ENCODE results near the gene TCERG1L.

The TCERG1L gene

GRCh38 chr10:131113709-131114291, 197.7 kb downstream of the TCERG1L start:
- Histone ChIP-seq H2BK12ac (ENCODE audit: low read length) (no peak overlapping the region), H3K23ac (ENCODE audit: low read depth, low read length, poor library complexity) (no peak overlapping the region), H3K9me3 (replicated peaks in 1 of 2; ENCODE audit: control insufficient read depth in 2 of 2, insufficient read depth in 1 of 2, low read depth in 1 of 2, low read length in 2 of 2) (no peaks in the 10 kb centered on the region), H3K27me3 (ENCODE audit: control insufficient read depth in 3 of 3, insufficient read depth in 3 of 3, low read depth in 1 of 3, low read length in 3 of 3) (no peaks in the 10 kb centered on the region), H3K4me2 (ENCODE audit: insufficient read depth, low read length, poor library complexity, severe bottlenecking) (no peak overlapping the region), H3K14ac (ENCODE audit: low read length) (peak overlapping the region; percentile 3), H3K27ac (replicated peaks; ENCODE audit: low read length) (no peak overlapping the region), H2AK5ac (ENCODE audit: low read depth, low read length) (no peak overlapping the region), H3K4me3 (ENCODE audit: low read length in 2 of 2) (no peak overlapping the region), H2BK5ac (ENCODE audit: low read length) (no peak overlapping the region), H3K18ac (ENCODE audit: low read length) (peak overlapping the region; percentile 74), H4K91ac (ENCODE audit: low read depth, low read length, poor library complexity) (no peak overlapping the region), H2BK120ac (ENCODE audit: low read depth, low read length) (no peak overlapping the region), H4K8ac (ENCODE audit: low read depth, low read length) (no peak overlapping the region), H3K79me1 (ENCODE audit: low read depth, low read length) (no peaks in the 10 kb centered on the region), H3K4ac (ENCODE audit: low read length) (no peak overlapping the region), H2AFZ (ENCODE audit: low read length) (no peak overlapping the region), H3K9ac (ENCODE audit: low read depth, low read length, poor library complexity) (no peak overlapping the region), H3K36me3 (replicated peaks in 1 of 2; ENCODE audit: control insufficient read depth in 2 of 2, insufficient read depth in 2 of 2, low read length in 2 of 2) (no peaks in the 10 kb centered on the region), H2BK15ac (ENCODE audit: low read length) (peak overlapping the region; percentile 7), H3K4me1 (ENCODE audit: control insufficient read depth in 2 of 2, insufficient read depth in 1 of 2, low read depth in 1 of 2, low read length in 2 of 2) (no peaks in the 10 kb centered on the region)
- DNase-seq (ENCODE audit: low spot score): no peak
- no CpG with 5 or more reads among the region's 6 CpGs for WGBS, 2 donors (ENCODE audit: extremely low coverage in 2 of 2, insufficient read length in 2 of 2, insufficient replicate concordance in 1 of 2)

- Histone ChIP-seq H3K18ac (ENCODE audit: low read length) (peak overlapping the region; percentile 74), H3K14ac (ENCODE audit: low read length) (peak overlapping the region; percentile 3), H3K9ac (ENCODE audit: low read depth, low read length, poor library complexity) (no peak overlapping the region), H3K4me1 (ENCODE audit: control insufficient read depth in 2 of 2, insufficient read depth in 1 of 2, low read depth in 1 of 2, low read length in 2 of 2) (no peaks in the 10 kb centered on the region), H2BK5ac (ENCODE audit: low read length) (no peak overlapping the region), H4K91ac (ENCODE audit: low read depth, low read length, poor library complexity) (no peak overlapping the region), H4K8ac (ENCODE audit: low read depth, low read length) (no peak overlapping the region), H3K27me3 (ENCODE audit: control insufficient read depth in 3 of 3, insufficient read depth in 3 of 3, low read depth in 1 of 3, low read length in 3 of 3) (no peaks in the 10 kb centered on the region), H3K4me2 (ENCODE audit: insufficient read depth, low read length, poor library complexity, severe bottlenecking) (no peak overlapping the region), H2BK12ac (ENCODE audit: low read length) (no peak overlapping the region), H2BK120ac (ENCODE audit: low read depth, low read length) (peak overlapping the region; percentile 27), H3K27ac (replicated peaks; ENCODE audit: low read length) (no peak overlapping the region), H3K79me1 (ENCODE audit: low read depth, low read length) (no peaks in the 10 kb centered on the region), H3K9me3 (replicated peaks in 1 of 2; ENCODE audit: control insufficient read depth in 2 of 2, insufficient read depth in 1 of 2, low read depth in 1 of 2, low read length in 2 of 2) (no peaks in the 10 kb centered on the region), H3K4me3 (ENCODE audit: low read length in 2 of 2) (no peak overlapping the region), H2BK15ac (ENCODE audit: low read length) (peak overlapping the region; percentile 7), H2AFZ (ENCODE audit: low read length) (no peak overlapping the region), H2AK5ac (ENCODE audit: low read depth, low read length) (no peak overlapping the region), H3K4ac (ENCODE audit: low read length) (no peak overlapping the region), H3K23ac (ENCODE audit: low read depth, low read length, poor library complexity) (no peak overlapping the region), H3K36me3 (replicated peaks in 1 of 2; ENCODE audit: control insufficient read depth in 2 of 2, insufficient read depth in 2 of 2, low read length in 2 of 2) (no peaks in the 10 kb centered on the region)
- no peak for DNase-seq (ENCODE audit: low spot score)
- no CpG with 5 or more reads among the region's 9 CpGs for WGBS, 2 donors (ENCODE audit: extremely low coverage in 2 of 2, insufficient read length in 2 of 2, insufficient replicate concordance in 1 of 2)
These were observed 198.4 kb downstream of the TCERG1L start for GRCh38 chr10:131113165-131113564.

DNA sequence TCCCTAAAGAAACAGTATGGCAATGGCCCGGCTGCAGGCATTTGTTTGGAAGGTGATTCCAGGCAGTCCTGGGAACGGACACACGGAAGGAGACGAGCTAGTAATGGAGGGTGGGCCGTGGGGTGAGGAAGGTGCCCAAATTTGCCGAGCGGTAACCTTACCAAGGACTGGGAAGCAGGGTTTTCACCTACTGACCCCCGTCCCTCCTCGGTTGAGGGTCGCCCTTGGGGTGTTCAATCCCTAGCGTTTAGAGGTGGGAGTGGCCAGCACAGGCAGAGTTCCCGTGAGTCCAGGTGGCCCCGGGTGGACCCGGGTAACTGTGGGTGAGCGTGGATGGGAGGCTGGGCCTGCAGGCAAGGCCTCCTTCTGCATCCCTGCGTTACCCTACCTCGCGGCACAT, 198.8 kb downstream of the TCERG1L start:
- whole genome bisulfite sequencing, 2 donors (ENCODE audit: extremely low coverage in 2 of 2, insufficient read length in 2 of 2, insufficient replicate concordance in 1 of 2): no CpG with 5 or more reads among the region's 18 CpGs
- H2AFZ ChIP-seq (ENCODE audit: low read length): no peak overlapping the region
- no peak overlapping the region for H3K4ac ChIP-seq (ENCODE audit: low read length)
- H3K4me2 ChIP-seq (ENCODE audit: insufficient read depth, low read length, poor library complexity, severe bottlenecking): no peak overlapping the region
- H3K23ac ChIP-seq (ENCODE audit: low read depth, low read length, poor library complexity): no peak overlapping the region
- peaks cover 0 to under 1% of the 10 kb centered on the region in 2 donors for H3K9me3 ChIP-seq (replicated peaks in 1 of 2; ENCODE audit: control insufficient read depth in 2 of 2, insufficient read depth in 1 of 2, low read depth in 1 of 2, low read length in 2 of 2)
- no peak overlapping the region for H4K8ac ChIP-seq (ENCODE audit: low read depth, low read length)
- no peaks in the 10 kb centered on the region for H3K79me1 ChIP-seq (ENCODE audit: low read depth, low read length)
- H3K4me3 ChIP-seq (ENCODE audit: low read length in 2 of 2): no peak overlapping the region
- H3K4me1 ChIP-seq (ENCODE audit: control insufficient read depth in 2 of 2, insufficient read depth in 1 of 2, low read depth in 1 of 2, low read length in 2 of 2): no peaks in the 10 kb centered on the region
- H2BK5ac ChIP-seq (ENCODE audit: low read length): no peak overlapping the region
- no peak overlapping the region for H2BK15ac ChIP-seq (ENCODE audit: low read length)
- no peak overlapping the region for H3K14ac ChIP-seq (ENCODE audit: low read length)
- H2BK12ac ChIP-seq (ENCODE audit: low read length): no peak overlapping the region
- H3K27me3 ChIP-seq (ENCODE audit: control insufficient read depth in 3 of 3, insufficient read depth in 3 of 3, low read depth in 1 of 3, low read length in 3 of 3): no peaks in the 10 kb centered on the region
- DNase-seq (ENCODE audit: low spot score): no peak
- no peak overlapping the region for H3K18ac ChIP-seq (ENCODE audit: low read length)
- H3K9ac ChIP-seq (ENCODE audit: low read depth, low read length, poor library complexity): no peak overlapping the region
- no peak overlapping the region for H2BK120ac ChIP-seq (ENCODE audit: low read depth, low read length)
- no peak overlapping the region for H3K27ac ChIP-seq (replicated peaks; ENCODE audit: low read length)
- H4K91ac ChIP-seq (ENCODE audit: low read depth, low read length, poor library complexity): no peak overlapping the region
- no peaks in the 10 kb centered on the region for H3K36me3 ChIP-seq (replicated peaks in 1 of 2; ENCODE audit: control insufficient read depth in 2 of 2, insufficient read depth in 2 of 2, low read length in 2 of 2)
- peak overlapping the region; percentile 11 for H2AK5ac ChIP-seq (ENCODE audit: low read depth, low read length)

GRCh38 chr10:131111471-131112080, 199.9 kb downstream of the TCERG1L start:
- H2BK5ac ChIP-seq (ENCODE audit: low read length): no peak overlapping the region
- WGBS, 2 donors (ENCODE audit: extremely low coverage in 2 of 2, insufficient read length in 2 of 2, insufficient replicate concordance in 1 of 2): no CpG with 5 or more reads among the region's 16 CpGs
- no peak overlapping the region for H2BK120ac ChIP-seq (ENCODE audit: low read depth, low read length)

More at GRCh38 chr10:131111471-131112080, 199.9 kb downstream of the TCERG1L start:
- no peak overlapping the region for H3K4ac ChIP-seq (ENCODE audit: low read length)
- no peak overlapping the region for H3K23ac ChIP-seq (ENCODE audit: low read depth, low read length, poor library complexity)
- no peak overlapping the region for H2BK15ac ChIP-seq (ENCODE audit: low read length)
- no peak overlapping the region for H4K91ac ChIP-seq (ENCODE audit: low read depth, low read length, poor library complexity)
- no peaks in the 10 kb centered on the region for H3K79me1 ChIP-seq (ENCODE audit: low read depth, low read length)
- no peaks in the 10 kb centered on the region for H3K36me3 ChIP-seq (replicated peaks in 1 of 2; ENCODE audit: control insufficient read depth in 2 of 2, insufficient read depth in 2 of 2, low read length in 2 of 2)
- H3K18ac ChIP-seq (ENCODE audit: low read length): peak overlapping the region; percentile 65
- no peak overlapping the region for H3K4me3 ChIP-seq (ENCODE audit: low read length in 2 of 2)
- no peaks in the 10 kb centered on the region for H3K27me3 ChIP-seq (ENCODE audit: control insufficient read depth in 3 of 3, insufficient read depth in 3 of 3, low read depth in 1 of 3, low read length in 3 of 3)
- no peak overlapping the region for H3K9ac ChIP-seq (ENCODE audit: low read depth, low read length, poor library complexity)
- no peak overlapping the region for H2AFZ ChIP-seq (ENCODE audit: low read length)
- H3K4me1 ChIP-seq (ENCODE audit: control insufficient read depth in 2 of 2, insufficient read depth in 1 of 2, low read depth in 1 of 2, low read length in 2 of 2): no peaks in the 10 kb centered on the region
- peak overlapping the region; percentile 59 for H2AK5ac ChIP-seq (ENCODE audit: low read depth, low read length)
- H3K27ac ChIP-seq (replicated peaks; ENCODE audit: low read length): no peak overlapping the region
- H3K9me3 ChIP-seq (replicated peaks in 1 of 2; ENCODE audit: control insufficient read depth in 2 of 2, insufficient read depth in 1 of 2, low read depth in 1 of 2, low read length in 2 of 2): peaks cover 0 to 1% of the 10 kb centered on the region in 2 donors
- H3K4me2 ChIP-seq (ENCODE audit: insufficient read depth, low read length, poor library complexity, severe bottlenecking): no peak overlapping the region
- DNase-seq (ENCODE audit: low spot score): no peak
- H3K14ac ChIP-seq (ENCODE audit: low read length): no peak overlapping the region
- no peak overlapping the region for H2BK12ac ChIP-seq (ENCODE audit: low read length)
- no peak overlapping the region for H4K8ac ChIP-seq (ENCODE audit: low read depth, low read length)

Data from neuronal stem cell (in vitro differentiated cells).